Upper lobe of right lung (tissue), 1 donor: Measurements from ENCODE around the gene MRPS26. TPM values are rescaled to one million over a fixed set of nuclear protein-coding genes. Genes with fewer than 3 reads are reported as not detected.
A peak's percentile ranks its signal among the peaks of the same experiment; 100 is the strongest.

Source experiments
- ATAC-seq: fragments of 200-7000 bp; cut with Tn5 transposase; one replicate; pipeline ENCODE4 v1.9.1; 2020; ENCODE audit warnings: mild to moderate bottlenecking, moderate library complexity
- DNase-seq: peaks from one replicate; pipeline ENCODE4 v3.0.0-alpha.2; 2020
- H3K27ac ChIP-seq: fragments of 200-600 bp; one replicate; pipeline ENCODE4 v1.8.0; 2022
- H3K27me3 ChIP-seq: fragments of 200-600 bp; one replicate; pipeline ENCODE4 v1.8.0; 2022; ENCODE audit warnings: mild to moderate bottlenecking
- H3K36me3 ChIP-seq: fragments of 200-600 bp; one replicate; pipeline ENCODE4 v1.8.0; 2022
- H3K4me1 ChIP-seq: fragments of 200-600 bp; one replicate; pipeline ENCODE4 v1.8.0; 2022
- H3K4me3 ChIP-seq: fragments of 200-600 bp; one replicate; pipeline ENCODE4 v1.8.0; 2022; ENCODE audit warnings: mild to moderate bottlenecking
- H3K9me3 ChIP-seq: fragments of 200-600 bp; one replicate; pipeline ENCODE4 v1.8.0; 2022
- intact Hi-C: fragments of 100-400 bp; cut with DNase I; formaldehyde crosslinking; loops from one replicate; pipeline ENCODE4 v1.11.0; 2022
- total RNA-seq: library from RNA; stranded (reverse); fragmentation: NEBNext Ultra II Directional; extraction: Animal tissue kit (Norgen Biotek cat#: 25700); gene quantifications from one replicate; pipeline ENCODE4 v1.2.1, GENCODE V29; 2021
- TF ChIP-seq, protein P1 (sequence below): fragments of 200-600 bp; IDR thresholded peaks from one replicate; pipeline ENCODE4 v1.8.0; 2022; ENCODE audit warnings: antibody characterized with exemption
- donor health status: DM: no; HTN: yes; CAD: no; lungs with severe emphysema.

The MRPS26 gene
- total RNA-seq, 1 donor from 2014 or later, result 32.0 TPM

DNA sequence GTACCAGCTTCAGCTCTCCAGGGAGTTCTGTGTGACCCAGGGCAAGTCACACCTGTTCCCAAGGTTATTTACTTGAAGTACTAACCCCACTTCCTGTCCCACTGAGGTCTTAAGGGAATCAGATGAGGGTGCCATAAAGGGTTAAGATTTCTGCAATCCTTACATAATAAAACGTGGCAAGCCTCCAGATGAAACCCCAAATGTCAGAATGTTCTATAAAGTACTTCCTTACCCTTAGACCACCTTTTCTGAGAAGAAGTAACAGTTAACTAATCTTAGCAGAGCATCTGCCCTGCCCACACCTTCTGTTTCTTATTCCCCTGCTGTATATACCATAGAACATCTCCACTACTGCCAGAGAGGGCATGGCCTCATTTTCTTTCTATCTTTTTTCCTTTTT, 44.7 kb downstream of the MRPS26 start:
- peaks cover 4% of the 10 kb centered on the region for H3K4me1 ChIP-seq
- H3K4me3 ChIP-seq, result no peak overlapping the region
- no peak overlapping the region for H3K27ac ChIP-seq
- no peak for ATAC-seq
- intact Hi-C loops, result no loop called here
- peaks cover 42% of the 10 kb centered on the region for H3K27me3 ChIP-seq
- H3K36me3 ChIP-seq, result no peaks in the 10 kb centered on the region
- TF ChIP-seq, protein P1, sequence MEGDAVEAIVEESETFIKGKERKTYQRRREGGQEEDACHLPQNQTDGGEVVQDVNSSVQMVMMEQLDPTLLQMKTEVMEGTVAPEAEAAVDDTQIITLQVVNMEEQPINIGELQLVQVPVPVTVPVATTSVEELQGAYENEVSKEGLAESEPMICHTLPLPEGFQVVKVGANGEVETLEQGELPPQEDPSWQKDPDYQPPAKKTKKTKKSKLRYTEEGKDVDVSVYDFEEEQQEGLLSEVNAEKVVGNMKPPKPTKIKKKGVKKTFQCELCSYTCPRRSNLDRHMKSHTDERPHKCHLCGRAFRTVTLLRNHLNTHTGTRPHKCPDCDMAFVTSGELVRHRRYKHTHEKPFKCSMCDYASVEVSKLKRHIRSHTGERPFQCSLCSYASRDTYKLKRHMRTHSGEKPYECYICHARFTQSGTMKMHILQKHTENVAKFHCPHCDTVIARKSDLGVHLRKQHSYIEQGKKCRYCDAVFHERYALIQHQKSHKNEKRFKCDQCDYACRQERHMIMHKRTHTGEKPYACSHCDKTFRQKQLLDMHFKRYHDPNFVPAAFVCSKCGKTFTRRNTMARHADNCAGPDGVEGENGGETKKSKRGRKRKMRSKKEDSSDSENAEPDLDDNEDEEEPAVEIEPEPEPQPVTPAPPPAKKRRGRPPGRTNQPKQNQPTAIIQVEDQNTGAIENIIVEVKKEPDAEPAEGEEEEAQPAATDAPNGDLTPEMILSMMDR, result no peak
- H3K9me3 ChIP-seq, result no peaks in the 10 kb centered on the region
- no peak for DNase-seq

DNA sequence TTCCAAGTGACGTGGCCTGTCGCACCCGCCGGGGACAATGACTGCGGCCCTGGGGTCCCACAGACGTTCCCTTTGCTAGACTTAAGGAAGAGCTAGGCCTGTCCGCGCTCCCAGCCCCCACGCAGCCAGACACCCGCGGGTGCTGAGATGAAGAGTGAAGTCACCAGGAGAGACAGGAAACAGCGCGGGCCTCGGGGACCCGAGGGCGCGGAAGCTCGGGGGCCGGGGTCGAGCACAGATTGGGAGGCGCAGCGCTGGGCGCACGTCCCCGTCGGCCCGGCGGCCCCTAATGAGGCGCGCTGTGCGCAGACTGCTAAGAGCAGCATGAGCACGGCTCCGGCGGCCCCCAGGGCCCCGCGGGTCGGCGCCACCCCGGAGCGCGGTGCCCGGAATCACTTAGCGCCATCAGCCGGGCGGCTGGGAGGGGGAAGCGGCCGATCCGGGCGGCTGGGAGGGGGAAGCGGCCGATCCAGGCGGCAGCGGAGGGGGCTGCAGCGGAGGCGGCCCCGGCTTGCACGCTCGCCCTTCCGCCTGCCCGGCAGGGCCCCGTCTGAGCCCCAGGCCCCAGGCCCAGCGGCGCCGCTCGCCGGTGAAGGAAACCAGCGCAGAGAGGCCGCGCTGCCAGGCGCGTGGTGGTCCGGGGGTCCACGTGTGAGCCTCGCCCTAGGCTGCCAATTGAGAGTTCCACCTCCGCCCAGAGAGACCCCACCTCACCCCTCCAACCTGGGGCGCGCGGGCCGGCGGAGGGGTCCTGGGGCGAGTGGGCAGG, 46.9 kb downstream of the MRPS26 start:
- TF ChIP-seq, protein P1, result no peak
- DNase-seq (no peak), ATAC-seq (peak; percentile 34)
- intact Hi-C loops, result no loop called here
- H3K27ac ChIP-seq, result no peak overlapping the region
- H3K4me3 ChIP-seq, result peak overlapping the region; percentile 19
- H3K4me1 ChIP-seq, result peaks cover 4% of the 10 kb centered on the region
- peaks cover 42% of the 10 kb centered on the region for H3K27me3 ChIP-seq
- H3K36me3 ChIP-seq, result no peaks in the 10 kb centered on the region
- no peaks in the 10 kb centered on the region for H3K9me3 ChIP-seq

DNA sequence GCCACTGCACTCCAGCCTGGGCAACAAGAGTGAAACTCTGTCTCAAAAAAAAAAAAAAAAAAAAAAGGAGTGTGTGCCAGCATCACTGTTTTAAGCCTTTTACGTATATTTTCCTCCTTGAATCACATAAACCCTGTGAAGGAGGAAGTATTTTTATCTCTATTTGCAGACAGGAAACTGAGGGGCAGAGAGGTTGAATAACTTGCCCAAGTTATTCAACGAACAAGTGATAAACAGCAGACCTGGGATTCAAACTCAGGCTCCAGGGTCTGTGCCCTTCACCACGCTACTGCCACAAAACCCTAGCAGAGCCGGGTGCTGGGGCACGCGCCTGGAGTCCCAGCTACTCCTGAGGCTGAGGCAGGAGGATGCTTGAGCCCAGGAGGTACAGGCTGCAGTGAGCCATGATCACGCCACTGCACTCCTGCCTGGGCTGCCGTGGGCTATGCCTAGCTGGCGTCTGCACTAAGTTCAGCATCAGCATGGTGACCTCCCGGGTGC, 48.1 kb downstream of the MRPS26 start:
- DNase-seq, result no peak

DNA sequence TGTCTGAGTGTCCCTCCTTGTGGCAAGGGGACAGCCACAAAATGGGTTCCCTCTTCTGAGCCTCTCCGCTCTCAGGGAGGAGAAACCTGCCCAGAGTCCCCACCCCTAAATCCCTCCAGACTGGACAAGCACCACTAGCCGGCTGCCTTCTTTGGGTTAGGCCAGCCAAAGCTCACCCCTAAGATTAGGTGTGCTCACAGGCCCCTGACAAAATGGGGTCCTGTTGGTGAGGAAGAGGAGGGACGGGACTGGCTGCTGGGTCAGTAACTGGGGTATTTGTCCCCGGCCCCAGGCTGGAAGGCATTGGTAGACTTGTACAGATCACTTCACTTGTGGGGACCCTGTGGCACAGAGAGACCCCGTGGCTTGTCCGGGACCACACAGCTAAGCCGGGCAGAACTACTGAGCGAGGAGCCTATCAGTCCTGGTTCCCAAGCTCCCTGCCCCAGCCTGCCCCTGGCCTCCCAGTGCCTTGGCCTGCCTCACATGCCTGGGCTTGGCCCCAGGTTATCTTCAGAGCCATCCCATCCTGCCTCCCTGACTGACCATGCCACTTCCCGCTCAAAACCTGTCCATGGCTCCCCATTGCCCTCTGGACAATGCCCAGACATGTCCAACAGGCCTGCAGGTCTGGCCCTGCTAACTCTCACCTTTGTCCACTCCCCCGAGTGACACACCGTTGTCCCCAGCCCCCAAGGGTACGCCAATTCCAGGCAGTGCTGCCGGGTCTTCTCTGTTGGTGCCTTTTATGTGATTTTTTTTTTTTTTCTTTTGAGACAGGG, 49.2 kb downstream of the MRPS26 start:
- no peaks in the 10 kb centered on the region for H3K9me3 ChIP-seq
- H3K27me3 ChIP-seq, result peaks cover 36% of the 10 kb centered on the region
- H3K36me3 ChIP-seq, result no peaks in the 10 kb centered on the region
- intact Hi-C loops, result no loop called here
- DNase-seq (no peak), ATAC-seq (peak; percentile 30)
- TF ChIP-seq, protein P1, result no peak
- H3K4me1 ChIP-seq, result peaks cover 4% of the 10 kb centered on the region
- H3K4me3 ChIP-seq, result no peak overlapping the region
- H3K27ac ChIP-seq, result no peak overlapping the region

More for the DNA sequence above, 48.1 kb downstream of the MRPS26 start:
- Histone ChIP-seq H3K4me1 (peaks cover 4% of the 10 kb centered on the region), H3K27me3 (peaks cover 42% of the 10 kb centered on the region), H3K4me3 (no peak overlapping the region), H3K9me3 (no peaks in the 10 kb centered on the region), H3K27ac (no peak overlapping the region), H3K36me3 (no peaks in the 10 kb centered on the region)
- ATAC-seq, result no peak
- intact Hi-C loops, result no loop called here
- TF ChIP-seq, protein P1, result no peak

Other genes starting within 250 kb of the MRPS26 start
- 1.3 TPM for gene CPXM1, start 245.4 kb upstream of the MRPS26 start, total RNA-seq
- gene C20orf141, start 231.1 kb upstream of the MRPS26 start, total RNA-seq, result not detected
- gene TMEM239, start 229.7 kb upstream of the MRPS26 start, total RNA-seq, result not detected
- gene PCED1A, start 205.4 kb upstream of the MRPS26 start, total RNA-seq, result 44.3 TPM
- 34.8 TPM for gene VPS16, start 205.3 kb upstream of the MRPS26 start, total RNA-seq
- 69.6 TPM for gene PTPRA, start 172.6 kb upstream of the MRPS26 start, total RNA-seq
- gene GNRH2, start 2.4 kb upstream of the MRPS26 start, total RNA-seq, result not detected
- not detected for gene OXT, start 25.6 kb downstream of the MRPS26 start, total RNA-seq
- not detected for gene AVP, start 38.7 kb downstream of the MRPS26 start, total RNA-seq
- 18.0 TPM for gene FASTKD5, start 113.8 kb downstream of the MRPS26 start, total RNA-seq
- 7.9 TPM for gene UBOX5, start 113.8 kb downstream of the MRPS26 start, total RNA-seq
- 21.5 TPM for gene LZTS3, start 127.5 kb downstream of the MRPS26 start, total RNA-seq
- gene DDRGK1, start 158.6 kb downstream of the MRPS26 start, total RNA-seq, result 108 TPM
- gene ITPA, start 163.4 kb downstream of the MRPS26 start, total RNA-seq, result 43.4 TPM
- 2.7 TPM for gene SLC4A11, start 193.1 kb downstream of the MRPS26 start, total RNA-seq